Liver (tissue), 9 donors: ENCODE data around the gene PAN3. TPM values are rescaled to one million over a fixed set of nuclear protein-coding genes. Genes with fewer than 3 reads are reported as not detected.

Source experiments
- DNase-seq: peaks from one replicate; pipeline ENCODE4 v3.0.0-alpha.2; 2017; ENCODE audit warnings: low spot score
- H3K27ac ChIP-seq, 2 donors: one replicate each; pipeline ENCODE4 v1.7.0; 2013; ENCODE audit warnings: inconsistent platforms in 2 of 2, low read length in 2 of 2, control low read depth in 1 of 2, low read depth in 1 of 2, mild to moderate bottlenecking in 1 of 2
- H3K27me3 ChIP-seq, 4 donors: one replicate each; pipeline versions ENCODE4 v1.6.1 to v1.7.0; 2013; ENCODE audit warnings: low read length in 3 of 4, inconsistent platforms in 1 of 4, mild to moderate bottlenecking in 1 of 4, moderate library complexity in 1 of 4; ENCODE audit not compliant: control insufficient read depth in 4 of 4, insufficient read depth in 4 of 4
- H3K36me3 ChIP-seq, 4 donors: one replicate each; pipeline versions ENCODE4 v1.6.1 to v1.7.0; 2013; ENCODE audit warnings: low read length in 3 of 4, mild to moderate bottlenecking in 3 of 4, low read depth in 1 of 4, moderate library complexity in 1 of 4; ENCODE audit not compliant: control insufficient read depth in 4 of 4, insufficient read depth in 3 of 4
- H3K4me1 ChIP-seq, 4 donors: one replicate each; pipeline versions ENCODE4 v1.6.1 to v1.7.0; 2013; ENCODE audit warnings: low read length in 3 of 4, mild to moderate bottlenecking in 3 of 4, moderate library complexity in 1 of 4; ENCODE audit not compliant: control insufficient read depth in 4 of 4, insufficient read depth in 4 of 4
- H3K4me3 ChIP-seq, 3 donors: one replicate each; pipeline versions ENCODE4 v1.6.1 to v1.7.0; 2013; ENCODE audit warnings: low read length in 3 of 3, control low read depth in 1 of 3, low read depth in 1 of 3, mild to moderate bottlenecking in 1 of 3
- H3K9ac ChIP-seq, 2 donors: one replicate each; pipeline ENCODE4 v1.7.0; 2013; ENCODE audit warnings: low read length in 2 of 2, mild to moderate bottlenecking in 2 of 2, moderate library complexity in 2 of 2, control low read depth in 1 of 2, low read depth in 1 of 2
- H3K9me3 ChIP-seq, 4 donors: one replicate each; pipeline versions ENCODE4 v1.6.1 to v1.7.0; 2013; ENCODE audit warnings: low read length in 3 of 4; ENCODE audit not compliant: control insufficient read depth in 4 of 4
- EGR1 ChIP-seq, 2 donors: IDR thresholded peaks; 2 replicates each; pipeline ENCODE4 v1.6.1; 2016 to 2018; ENCODE audit warnings: antibody characterized with exemption in 2 of 2, low read depth in 2 of 2
- FOXA1 ChIP-seq: IDR thresholded peaks from 2 replicates; pipeline ENCODE4 v1.6.1; 2016; ENCODE audit warnings: antibody characterized with exemption
- FOXA2 ChIP-seq: IDR thresholded peaks from 2 replicates; pipeline ENCODE4 v1.6.1; 2016; ENCODE audit warnings: antibody characterized with exemption
- GABPA ChIP-seq, 2 donors: IDR thresholded peaks in 1 of 2; conservative IDR thresholded peaks in 1 of 2; 2 replicates each; pipeline ENCODE4 v1.6.1; 2016; ENCODE audit warnings: antibody characterized with exemption in 2 of 2, mild to moderate bottlenecking in 1 of 2, moderate library complexity in 1 of 2
- HNF4A ChIP-seq, 2 donors: conservative IDR thresholded peaks; 2 replicates each; pipeline ENCODE4 v1.6.1; 2016; ENCODE audit warnings: antibody characterized with exemption in 2 of 2, mild to moderate bottlenecking in 2 of 2
- HNF4G ChIP-seq: IDR thresholded peaks from 2 replicates; pipeline ENCODE4 v1.6.1; 2016; ENCODE audit warnings: antibody characterized with exemption
- JUND ChIP-seq, 2 donors: IDR thresholded peaks; 2 replicates each; pipeline ENCODE4 v1.6.1; 2016; ENCODE audit warnings: antibody characterized with exemption in 2 of 2
- RAD21 ChIP-seq, 2 donors: IDR thresholded peaks; 2 replicates each; pipeline ENCODE4 v1.6.1; 2016; ENCODE audit warnings: antibody characterized with exemption in 2 of 2, mild to moderate bottlenecking in 2 of 2
- REST ChIP-seq: IDR thresholded peaks from 2 replicates; pipeline ENCODE4 v1.6.1; 2016; ENCODE audit warnings: antibody characterized with exemption, mild to moderate bottlenecking
- RXRA ChIP-seq, 2 donors: IDR thresholded peaks; 2 replicates each; pipeline ENCODE4 v1.6.1; 2017 to 2018; ENCODE audit warnings: antibody characterized with exemption in 2 of 2, mild to moderate bottlenecking in 1 of 2
- SP1 ChIP-seq: IDR thresholded peaks from 2 replicates; pipeline ENCODE4 v1.6.1; 2018; ENCODE audit warnings: antibody characterized with exemption, mild to moderate bottlenecking
- YY1 ChIP-seq: IDR thresholded peaks from 2 replicates; pipeline ENCODE4 v1.6.1; 2016; ENCODE audit warnings: antibody characterized with exemption, mild to moderate bottlenecking
- WGBS: extraction: QIAGEN DNeasy Blood & Tissue Kit; methylation state at CpG from one replicate; pipeline ENCODE4 v1.1.7; 2013; 5-methylcytosine and 5-hydroxymethylcytosine counted together
- polyA plus RNA-seq, 2 donors: library from polyadenylated mRNA; stranded (reverse) in 1 of 2; unstranded in 1 of 2; fragments of 200-250 nt in 1 of 2; fragments of >200 nt in 1 of 2; fragmentation: Nextera tagmentation in 1 of 2; extraction: Ambion mirVana in 1 of 2; gene quantifications; one replicate each; pipeline versions ENCODE4 v1.2.1 to v1.2.3, GENCODE V29; 2013 to 2015
- total RNA-seq, 2 donors: library from RNA; depleted of rRNA; stranded (reverse); fragments of >200 nt; gene quantifications; one replicate each; pipeline ENCODE4 v1.2.3, GENCODE V29; 2014
- TF ChIP-seq, protein P1 (sequence below): IDR thresholded peaks from 2 replicates; pipeline ENCODE4 v1.6.1; 2016; ENCODE audit warnings: antibody characterized with exemption
- TF ChIP-seq, protein P2 (sequence below): fragments of 150-350 bp; IDR thresholded peaks from 2 replicates; pipeline ENCODE4 v1.5.1; 2017; ENCODE audit warnings: improper control_type of control experiment, low read depth, low read length; ENCODE audit not compliant: missing input control
- TF ChIP-seq, protein P3 (sequence below): IDR thresholded peaks from 2 replicates; pipeline ENCODE4 v1.6.1; 2016; ENCODE audit warnings: antibody characterized with exemption
- donor health status: healthy.
- donor health status: healthy.
- donor health status: healthy.
- donor health status: healthy.
- donor health status: healthy.

PAN3 gene
- total and polyA plus RNA-seq, 4 donors = 2.9 to 22.8 (median 11.6) TPM

DNA sequence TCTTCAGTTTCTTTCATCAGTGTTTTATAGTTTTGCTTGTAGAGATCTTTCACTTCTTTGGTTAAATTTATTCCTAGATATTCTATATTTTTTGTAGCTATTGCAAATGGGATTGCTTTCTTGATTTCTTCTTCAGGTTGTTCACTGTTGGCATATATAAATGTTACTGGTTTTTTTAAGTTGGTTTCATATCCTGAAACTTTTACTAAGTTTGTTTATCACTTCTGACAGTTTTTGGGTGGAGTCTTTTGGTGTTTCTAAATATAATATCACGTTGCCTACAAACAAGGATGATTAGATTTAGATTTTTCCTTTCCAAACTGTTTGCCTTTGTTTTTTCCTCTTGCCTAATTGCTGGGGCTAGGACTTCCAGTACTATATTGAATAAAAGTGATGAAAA, 109.7 kb downstream of the PAN3 start:
- Histone ChIP-seq H3K4me1 (no peaks in the 10 kb centered on the region), H3K9ac (no peak overlapping the region), H3K9me3 (no peaks in the 10 kb centered on the region), H3K4me3 (no peak overlapping the region), H3K27me3 (no peaks in the 10 kb centered on the region), H3K27ac (no peak overlapping the region), H3K36me3 (peaks cover 0 to 5% (median 0%) of the 10 kb centered on the region in 4 donors)
- no peak for DNase-seq
- TF ChIP-seq REST (no peak), GABPA (IDR thresholded peaks at IDR 0.05 in 1 of 2, conservative IDR thresholded peaks at IDR 0.05 in 1 of 2) (no peak), SP1 (no peak), RAD21 (IDR thresholded peaks at IDR 0.05) (no peak), RXRA (IDR thresholded peaks at IDR 0.05) (no peak), JUND (IDR thresholded peaks at IDR 0.05) (no peak), FOXA2 (no peak), EGR1 (IDR thresholded peaks at IDR 0.05; ENCODE audit: low read depth in 2 of 2) (no peak), YY1 (no peak), FOXA1 (no peak), HNF4G (no peak)
- TF ChIP-seq, protein P1, sequence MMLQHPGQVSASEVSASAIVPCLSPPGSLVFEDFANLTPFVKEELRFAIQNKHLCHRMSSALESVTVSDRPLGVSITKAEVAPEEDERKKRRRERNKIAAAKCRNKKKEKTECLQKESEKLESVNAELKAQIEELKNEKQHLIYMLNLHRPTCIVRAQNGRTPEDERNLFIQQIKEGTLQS = no peak
- TF ChIP-seq, protein P2, sequence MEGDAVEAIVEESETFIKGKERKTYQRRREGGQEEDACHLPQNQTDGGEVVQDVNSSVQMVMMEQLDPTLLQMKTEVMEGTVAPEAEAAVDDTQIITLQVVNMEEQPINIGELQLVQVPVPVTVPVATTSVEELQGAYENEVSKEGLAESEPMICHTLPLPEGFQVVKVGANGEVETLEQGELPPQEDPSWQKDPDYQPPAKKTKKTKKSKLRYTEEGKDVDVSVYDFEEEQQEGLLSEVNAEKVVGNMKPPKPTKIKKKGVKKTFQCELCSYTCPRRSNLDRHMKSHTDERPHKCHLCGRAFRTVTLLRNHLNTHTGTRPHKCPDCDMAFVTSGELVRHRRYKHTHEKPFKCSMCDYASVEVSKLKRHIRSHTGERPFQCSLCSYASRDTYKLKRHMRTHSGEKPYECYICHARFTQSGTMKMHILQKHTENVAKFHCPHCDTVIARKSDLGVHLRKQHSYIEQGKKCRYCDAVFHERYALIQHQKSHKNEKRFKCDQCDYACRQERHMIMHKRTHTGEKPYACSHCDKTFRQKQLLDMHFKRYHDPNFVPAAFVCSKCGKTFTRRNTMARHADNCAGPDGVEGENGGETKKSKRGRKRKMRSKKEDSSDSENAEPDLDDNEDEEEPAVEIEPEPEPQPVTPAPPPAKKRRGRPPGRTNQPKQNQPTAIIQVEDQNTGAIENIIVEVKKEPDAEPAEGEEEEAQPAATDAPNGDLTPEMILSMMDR = no peak
- TF ChIP-seq, protein P3, sequence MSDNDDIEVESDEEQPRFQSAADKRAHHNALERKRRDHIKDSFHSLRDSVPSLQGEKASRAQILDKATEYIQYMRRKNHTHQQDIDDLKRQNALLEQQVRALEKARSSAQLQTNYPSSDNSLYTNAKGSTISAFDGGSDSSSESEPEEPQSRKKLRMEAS = no peak
- WGBS = 71% methylated on average over 1 of the region's 1 CpG

- Histone ChIP-seq H3K4me1 (no peaks in the 10 kb centered on the region), H3K27me3 (no peaks in the 10 kb centered on the region), H3K9ac (no peak overlapping the region), H3K4me3 (no peak overlapping the region), H3K27ac (no peak overlapping the region), H3K36me3 (no peaks in the 10 kb centered on the region), H3K9me3 (no peaks in the 10 kb centered on the region)
- TF ChIP-seq HNF4A (conservative IDR thresholded peaks at IDR 0.05) = no peak
- TF ChIP-seq FOXA1 = no peak
- DNase-seq = no peak
- 87% methylated on average over 10 of the region's 10 CpGs for WGBS
These were observed 112.2 kb downstream of the PAN3 start for GRCh38 chr13:28250542-28250941.
